Measurements from ENCODE around the gene PIP5K1C.

PIP5K1C gene

DNA sequence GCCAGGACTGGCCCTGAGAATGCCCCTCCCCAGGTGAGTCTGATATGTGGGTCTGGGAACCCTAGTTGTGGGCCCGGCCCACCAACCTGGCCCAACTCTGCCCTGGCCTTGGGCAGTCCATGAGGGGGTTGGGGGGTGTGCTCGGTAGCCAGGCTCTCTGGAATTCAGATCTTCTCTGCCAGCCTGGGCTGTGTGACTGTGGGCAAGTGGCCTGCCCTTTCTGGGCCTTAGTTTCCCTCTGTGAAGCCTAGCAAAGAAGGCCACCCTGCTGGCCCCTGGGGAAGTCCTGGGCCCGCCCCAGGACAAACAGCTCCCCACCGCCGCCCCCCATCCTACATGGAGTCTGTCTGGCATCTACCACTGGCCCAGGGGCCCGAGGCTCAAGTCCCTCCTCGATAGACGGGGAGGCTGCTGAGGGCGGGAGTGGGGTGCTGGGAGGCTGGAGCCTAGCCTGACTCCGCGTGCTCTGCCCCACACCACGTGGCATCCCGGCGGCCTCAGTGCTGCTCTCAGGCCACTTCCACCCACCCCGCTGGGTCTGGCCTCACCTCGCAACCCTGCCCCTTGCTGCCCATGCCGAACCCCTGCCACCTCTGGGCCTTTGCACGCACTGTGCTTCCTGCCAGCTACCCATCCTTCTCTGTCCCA is 85.3 kb downstream of the PIP5K1C start:
- no peak for DNase-seq (ENCODE audit: extremely low read depth in 1 of 2, low read depth in 1 of 2)

DNA sequence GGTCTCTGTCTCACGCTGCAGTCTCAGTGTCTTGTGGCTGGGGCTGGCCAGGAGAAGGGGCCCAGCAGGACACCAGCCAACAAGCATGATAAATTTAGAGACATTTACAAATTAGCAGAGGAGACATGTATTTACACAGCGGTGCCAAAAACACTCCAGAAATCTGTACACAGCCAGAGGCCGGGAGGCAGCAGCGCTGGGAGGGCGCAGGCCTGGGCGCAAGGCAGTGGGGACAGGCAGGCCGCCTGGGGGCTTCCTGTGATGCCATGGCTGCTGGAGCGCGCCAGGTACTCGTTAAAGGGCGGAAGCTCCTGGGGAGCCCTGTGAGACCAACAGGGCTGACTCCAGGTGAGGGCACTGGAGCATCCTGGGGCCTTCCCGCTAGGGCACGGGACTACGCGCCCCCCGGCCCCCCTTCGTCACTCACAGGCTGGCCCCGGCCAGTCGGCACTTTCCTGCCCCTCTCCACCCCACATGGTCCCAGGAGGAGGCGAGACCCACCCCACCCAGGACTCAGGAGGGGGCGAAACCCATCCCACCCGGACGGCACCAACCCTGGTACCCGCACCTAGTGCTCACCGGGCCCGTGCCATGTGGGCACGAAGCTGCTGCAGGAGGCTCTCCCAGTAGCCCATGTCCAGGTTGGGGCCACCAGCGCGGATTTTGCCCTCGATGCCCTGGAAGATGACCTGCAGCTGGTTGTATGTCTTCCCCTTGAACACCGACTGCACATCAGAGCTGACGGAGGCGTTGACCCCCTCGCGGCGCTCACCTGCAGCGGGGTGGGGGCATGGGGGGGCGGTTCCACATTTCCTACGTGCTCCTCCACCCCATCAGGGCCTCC is 86.2 kb downstream of the PIP5K1C start:
- no peak for DNase-seq (ENCODE audit: extremely low read depth in 1 of 2, low read depth in 1 of 2)

DNA sequence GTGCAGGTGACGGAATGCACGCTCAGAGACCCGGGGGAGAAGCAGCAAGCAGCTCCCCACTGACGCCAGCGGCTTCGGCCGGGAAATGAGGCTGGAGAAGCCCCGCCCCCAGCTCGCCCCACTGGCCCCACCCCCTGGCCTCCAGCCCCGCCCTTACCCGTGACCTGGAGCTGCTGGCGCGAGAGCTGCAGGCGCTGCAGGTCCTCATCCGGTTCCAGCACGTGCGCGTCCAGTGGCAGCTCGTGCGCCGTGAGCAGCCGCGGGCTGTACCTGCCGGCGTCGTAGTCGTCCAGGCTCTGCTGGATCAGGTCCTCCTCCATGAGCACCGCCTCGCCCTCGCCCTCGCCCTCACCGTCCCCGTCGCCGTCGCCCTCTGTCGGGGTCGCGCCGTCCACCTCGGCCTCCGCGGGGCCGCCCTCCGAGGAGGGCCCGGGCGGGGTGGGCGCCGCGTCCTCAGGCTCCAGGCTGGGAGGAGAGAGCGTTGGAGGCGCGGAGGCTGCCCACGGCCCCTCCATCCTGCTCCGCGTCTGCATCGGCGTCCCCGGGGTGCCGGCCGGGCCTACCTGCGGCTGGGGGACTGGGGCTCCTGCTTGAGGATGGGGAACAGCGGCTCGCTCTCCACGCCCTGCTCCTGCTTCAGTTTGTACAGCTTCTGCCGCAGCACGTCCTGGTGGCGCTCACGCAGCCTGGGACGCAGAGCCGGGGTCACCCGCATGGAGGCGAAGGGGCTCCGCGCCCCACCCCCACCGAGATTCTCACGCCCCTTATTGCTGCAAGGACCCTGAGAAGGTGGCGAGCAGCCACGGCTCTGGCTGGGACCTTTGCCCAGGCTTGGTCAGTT is 87.1 kb downstream of the PIP5K1C start:
- DNase-seq (ENCODE audit: extremely low read depth in 1 of 2, low read depth in 1 of 2): no peak

DNA sequence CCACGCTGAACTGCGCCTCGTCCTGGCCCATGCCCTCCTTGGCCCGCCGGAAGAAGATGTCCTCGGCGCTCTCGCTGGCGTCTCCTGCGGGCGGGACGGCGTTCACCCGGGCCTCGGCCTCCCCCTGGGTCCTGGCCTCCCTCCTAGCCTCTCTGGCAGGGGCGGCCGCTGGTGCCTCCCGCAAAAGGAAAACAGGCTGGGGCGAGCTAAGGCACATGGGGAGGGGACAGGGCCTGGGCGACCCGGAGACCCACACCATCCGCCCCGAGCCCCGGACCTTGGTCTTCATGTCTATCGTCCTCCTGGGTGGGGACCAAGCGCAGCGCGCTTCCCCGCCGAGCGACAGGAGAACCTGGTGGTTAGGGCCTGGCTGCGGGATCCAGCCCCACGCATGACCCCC is 87.9 kb downstream of the PIP5K1C start:
- no peak for DNase-seq (ENCODE audit: extremely low read depth in 1 of 2, low read depth in 1 of 2)

DNA sequence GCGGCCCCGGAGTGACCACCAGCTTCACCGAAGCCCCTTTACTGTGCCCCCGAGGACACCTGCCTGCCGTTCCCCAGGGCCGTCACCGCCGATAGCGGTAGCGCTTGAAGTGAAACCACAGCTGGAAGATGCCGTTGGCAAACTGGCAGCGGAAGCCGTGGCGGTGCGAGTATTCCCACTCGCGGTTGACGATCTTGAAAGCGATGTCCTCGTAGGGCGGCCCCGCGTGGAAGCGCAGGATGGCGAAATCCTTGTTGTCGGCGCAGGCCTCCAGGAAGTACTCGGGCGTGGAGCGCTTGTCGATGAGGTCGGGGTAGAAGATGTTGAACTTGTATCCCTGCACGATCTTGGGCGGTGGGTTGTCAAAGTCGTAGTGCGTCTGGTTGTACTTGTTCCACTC is 88.4 kb downstream of the PIP5K1C start:
- DNase-seq (ENCODE audit: extremely low read depth in 1 of 2, low read depth in 1 of 2): no peak

DNA sequence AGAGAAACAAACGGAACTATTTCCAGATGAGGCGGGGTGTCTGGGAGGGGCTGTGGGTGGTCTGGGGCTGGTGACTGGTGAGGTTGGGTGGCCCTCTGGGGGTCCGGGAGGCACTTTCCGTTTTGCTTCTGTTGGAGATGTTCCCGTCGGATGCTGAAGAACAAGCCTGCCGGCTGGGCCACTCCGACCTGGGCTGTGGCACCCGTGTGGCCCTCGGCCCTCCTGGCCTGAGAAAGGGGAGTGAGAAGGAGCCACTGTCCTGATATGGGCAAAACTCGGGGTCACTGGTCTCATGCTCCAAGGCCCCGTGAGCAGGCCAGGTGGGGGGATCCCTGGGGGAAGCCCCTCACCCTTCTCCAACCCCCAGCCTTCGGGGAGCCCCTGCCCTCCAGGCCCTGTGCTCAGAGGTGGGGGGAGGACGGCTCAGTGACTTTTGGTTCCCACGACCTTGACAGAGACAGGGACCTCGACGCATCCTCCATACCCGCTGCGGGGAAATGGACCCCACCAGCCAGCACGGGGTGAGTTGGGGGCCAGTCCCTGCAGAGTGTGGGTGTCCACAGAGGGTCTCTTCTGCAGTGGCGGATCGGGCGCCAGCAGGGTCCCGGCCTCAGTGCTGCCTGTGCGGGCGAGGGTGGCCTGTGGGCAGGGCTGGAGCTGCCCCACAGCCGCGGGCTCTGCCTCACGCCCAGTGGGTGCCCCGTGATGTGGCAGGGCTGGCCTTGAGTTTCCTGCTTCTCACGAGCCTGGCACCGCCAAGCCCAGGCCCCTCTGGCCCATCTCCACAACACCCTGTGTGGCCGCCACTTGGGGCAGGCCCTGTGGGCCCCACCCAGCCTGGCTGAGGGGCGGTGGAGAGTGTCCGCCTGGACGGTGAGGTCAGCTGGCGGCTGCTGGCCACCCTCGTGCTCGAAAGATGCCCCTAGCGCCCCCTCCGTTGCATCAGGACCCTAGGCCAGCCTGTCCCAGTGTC is 89.2 kb downstream of the PIP5K1C start:
- DNase-seq (ENCODE audit: extremely low read depth in 1 of 2, low read depth in 1 of 2): no peak

DNA sequence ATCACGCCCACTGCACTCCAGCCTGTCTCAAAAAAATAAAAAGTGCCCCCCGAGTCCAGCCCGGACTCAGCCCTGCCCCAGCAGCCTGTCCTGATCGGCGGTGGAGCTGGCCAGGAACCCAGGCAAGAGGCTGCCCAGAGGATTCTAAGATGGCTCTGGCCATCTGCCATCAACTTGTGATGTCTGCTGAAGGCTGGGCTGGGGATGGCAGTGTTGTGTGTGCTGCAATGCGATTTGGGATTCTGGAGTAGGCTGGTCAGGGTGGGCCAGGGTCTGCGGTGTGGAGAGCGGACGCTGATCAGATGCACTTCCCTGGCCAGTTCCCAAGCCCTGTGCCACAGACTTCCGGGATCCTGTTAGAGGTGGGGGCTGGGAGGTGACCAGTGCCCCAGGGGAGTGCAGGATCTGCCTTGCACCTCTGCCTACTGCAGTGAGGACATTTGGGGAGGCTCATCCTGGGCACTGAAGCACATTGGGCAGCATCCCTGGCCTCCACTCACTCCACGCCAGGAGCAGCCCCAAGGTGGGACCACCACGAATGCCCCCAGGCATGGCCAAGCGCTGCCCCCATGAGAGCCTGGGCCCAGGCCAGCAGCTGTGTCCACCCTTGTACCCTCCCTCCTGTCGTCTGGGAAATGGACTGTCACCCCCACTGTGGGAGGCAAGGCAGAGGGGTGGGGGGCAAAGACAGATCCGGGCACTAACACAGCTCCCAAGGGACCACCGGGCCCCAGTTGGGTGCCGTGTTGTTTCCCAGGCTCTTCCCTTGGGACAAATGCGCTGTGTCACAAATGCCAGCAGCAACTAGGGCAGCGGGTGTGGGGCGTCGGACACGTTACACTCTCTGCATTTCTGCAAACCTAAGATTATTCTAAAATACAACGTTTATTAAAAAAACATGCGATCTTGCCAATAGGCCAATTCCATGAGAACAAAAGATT is 90.2 kb downstream of the PIP5K1C start:
- DNase-seq (ENCODE audit: extremely low read depth in 1 of 2, low read depth in 1 of 2): no peak

DNA sequence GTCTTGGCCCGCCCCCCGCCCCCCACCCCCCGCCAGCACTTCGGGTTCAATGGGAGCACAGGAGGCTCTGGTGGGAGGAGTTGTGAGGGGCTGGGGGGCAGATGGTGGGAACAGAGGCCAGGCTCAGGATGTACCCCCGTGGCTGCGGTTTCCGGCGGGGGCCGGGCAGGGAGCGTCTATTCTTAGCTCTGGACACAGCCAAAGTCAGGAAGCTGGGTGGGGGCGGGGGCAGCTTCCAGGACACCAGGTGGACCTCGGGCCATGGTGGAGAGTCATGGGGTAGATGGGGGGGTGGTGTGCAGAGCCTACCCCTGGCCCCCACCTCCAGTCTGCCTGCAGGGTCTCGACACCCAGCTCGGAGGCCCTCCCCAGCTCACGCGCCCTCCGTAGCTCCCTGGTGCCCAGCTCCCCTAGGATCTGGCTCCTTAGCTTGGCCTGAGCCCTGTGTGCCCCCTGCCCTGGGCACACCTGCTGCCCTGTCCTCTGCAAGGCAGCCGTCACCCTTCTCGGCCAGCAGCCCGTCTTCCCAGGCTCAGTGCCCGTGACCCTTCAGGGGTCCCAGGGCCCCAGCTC is 91.4 kb downstream of the PIP5K1C start:
- no peak for DNase-seq (ENCODE audit: extremely low read depth in 1 of 2, low read depth in 1 of 2)

DNA sequence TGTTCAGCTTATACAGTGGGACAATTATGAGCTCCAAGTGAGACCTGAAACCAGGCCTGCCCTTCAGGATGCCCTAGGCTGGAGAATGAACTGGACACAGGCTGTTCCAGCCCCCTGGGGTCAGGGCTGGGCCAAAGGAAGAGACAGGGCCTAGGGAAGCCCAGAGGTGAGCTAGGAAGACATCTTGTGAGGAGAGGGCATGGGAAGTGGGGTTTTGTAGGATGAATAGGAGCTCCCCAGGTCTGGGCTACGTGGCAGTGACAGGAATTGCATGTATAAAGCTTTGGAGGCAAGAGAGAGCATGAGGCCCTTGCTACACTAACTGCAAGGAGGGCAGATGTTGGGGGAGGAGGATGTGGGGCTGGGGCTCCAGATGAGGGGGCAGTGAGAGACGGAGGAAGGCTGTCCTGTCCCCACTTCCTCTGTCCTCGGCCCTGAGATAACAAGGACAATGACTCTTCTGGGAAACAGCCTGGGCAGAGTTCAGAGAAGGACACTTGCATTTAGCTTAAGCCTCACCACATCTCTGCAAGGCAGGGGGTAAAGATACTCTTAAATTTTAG is 92.1 kb downstream of the PIP5K1C start:
- no peak for DNase-seq (ENCODE audit: extremely low read depth in 1 of 2, low read depth in 1 of 2)

DNA sequence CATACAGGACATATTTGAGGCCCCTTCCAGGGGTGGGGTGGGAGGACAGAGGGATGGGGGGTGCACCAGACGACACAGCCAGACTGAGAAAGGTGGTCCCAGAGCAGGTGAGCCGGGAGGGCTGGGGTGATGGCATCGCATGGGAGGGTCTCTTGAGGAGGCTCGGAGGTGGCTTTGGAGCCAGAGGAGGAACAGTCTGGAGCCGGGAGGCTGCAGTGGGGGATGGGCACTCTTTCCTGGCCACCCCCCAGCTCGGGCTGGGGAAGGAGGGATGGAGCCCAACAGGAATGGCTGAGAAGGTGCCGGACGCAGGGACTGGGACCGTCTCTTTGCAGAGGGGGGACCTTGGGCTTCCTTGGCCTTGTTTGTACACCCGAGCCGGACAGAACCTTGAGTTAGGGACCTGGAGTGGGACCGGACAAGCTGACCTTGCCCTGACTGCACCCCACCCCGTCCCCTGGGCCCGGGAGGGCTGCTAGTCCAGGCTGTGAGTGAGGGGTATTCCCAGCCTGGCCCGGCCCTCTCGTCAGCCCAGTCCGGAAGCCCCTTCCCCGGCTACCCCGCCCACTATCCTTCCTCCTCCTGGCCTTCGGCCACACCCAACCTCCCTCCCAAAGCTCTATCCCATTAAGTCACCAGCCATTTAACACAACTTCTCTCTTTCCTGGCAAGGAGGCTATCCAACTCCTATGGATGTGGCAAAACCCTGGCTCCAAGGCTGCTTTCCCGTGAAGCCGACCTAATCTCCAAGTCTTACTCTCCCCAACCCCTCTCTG is 92.8 kb downstream of the PIP5K1C start:
- no peak for DNase-seq (ENCODE audit: extremely low read depth in 1 of 2, low read depth in 1 of 2)

DNA sequence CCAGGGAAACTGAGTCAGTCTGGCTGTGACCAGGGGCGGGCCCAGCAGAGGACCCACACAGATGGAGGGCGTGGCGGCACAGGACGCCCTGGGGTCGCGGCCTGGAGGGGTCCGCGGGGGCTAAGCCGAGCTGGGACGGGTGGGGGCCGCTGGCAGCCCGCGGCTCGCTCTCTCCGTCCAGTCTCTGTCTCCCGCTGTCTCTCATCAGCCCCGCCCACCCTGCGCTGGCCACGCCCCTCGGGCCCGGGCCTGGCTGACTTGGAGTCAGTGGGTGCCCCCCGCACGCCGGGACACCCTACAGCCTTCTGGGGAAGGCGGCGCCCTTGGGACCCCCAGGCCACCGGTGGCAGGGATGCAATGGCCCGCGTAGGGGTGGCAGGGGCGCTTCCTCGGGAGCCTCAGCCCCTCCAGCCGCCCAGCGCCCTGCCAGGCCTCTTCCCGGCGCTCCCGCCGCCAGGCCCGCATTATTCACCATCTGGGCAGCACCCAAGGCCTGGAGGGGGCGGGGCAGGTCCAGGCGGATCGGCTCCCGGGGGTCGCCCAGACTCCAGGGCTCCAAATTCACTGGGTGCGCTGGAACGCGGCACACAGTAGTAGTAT is 93.5 kb downstream of the PIP5K1C start, which contains the start of gene TBXA2R:
TSS of gene TBXA2R (minus strand) at position 186 of the 600 bp plus-strand sequence. CDS start 6,241 bp downstream, outside the sequence.
- peak in 1 of 2 donors; percentile 31 for DNase-seq (ENCODE audit: extremely low read depth in 1 of 2, low read depth in 1 of 2)

DNA sequence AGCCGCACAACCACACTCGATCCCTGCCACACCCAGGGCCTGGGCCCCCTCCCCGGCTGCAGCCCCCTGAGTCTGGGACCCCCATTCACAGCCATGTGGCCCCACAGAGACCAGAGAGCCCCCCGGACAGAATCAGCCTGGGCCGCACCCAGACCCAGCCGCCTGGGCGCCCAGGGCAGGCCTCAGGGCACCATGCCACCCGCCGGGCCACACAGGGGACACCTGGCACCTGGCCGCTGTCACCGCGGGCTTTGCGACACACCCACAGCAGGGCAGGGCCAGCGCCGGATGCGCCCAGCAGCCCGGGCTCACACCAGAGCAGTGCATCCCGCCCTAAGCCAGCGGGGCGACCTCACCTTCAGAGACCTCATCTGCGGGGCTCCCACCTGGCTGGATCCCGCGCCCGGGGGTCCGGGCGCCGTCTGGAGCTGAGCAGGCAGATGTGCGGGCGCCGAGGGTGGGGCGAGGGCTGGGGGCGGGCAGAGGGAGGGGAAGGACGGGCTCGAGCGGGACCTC is 94.0 kb downstream of the PIP5K1C start:
- DNase-seq (ENCODE audit: extremely low read depth in 1 of 2, low read depth in 1 of 2): peak in 1 of 2 donors; percentile 16

DNA sequence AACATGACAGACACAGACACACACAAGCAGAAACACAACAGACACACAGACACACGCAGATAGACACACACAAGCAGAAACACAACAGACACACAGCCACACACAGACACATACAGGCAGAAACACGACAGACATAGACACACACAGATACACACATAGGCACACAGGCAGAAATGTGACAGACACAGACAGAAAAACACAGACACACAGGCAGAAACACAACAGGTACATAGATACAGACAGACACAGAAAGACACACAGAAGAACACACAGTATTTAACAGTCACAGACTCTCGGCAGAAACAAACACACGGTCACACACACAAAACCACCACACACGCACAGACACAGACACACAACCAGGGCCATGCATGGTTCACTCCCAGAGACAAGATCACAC is 94.5 kb downstream of the PIP5K1C start:
- DNase-seq (ENCODE audit: extremely low read depth in 1 of 2, low read depth in 1 of 2): no peak

DNA sequence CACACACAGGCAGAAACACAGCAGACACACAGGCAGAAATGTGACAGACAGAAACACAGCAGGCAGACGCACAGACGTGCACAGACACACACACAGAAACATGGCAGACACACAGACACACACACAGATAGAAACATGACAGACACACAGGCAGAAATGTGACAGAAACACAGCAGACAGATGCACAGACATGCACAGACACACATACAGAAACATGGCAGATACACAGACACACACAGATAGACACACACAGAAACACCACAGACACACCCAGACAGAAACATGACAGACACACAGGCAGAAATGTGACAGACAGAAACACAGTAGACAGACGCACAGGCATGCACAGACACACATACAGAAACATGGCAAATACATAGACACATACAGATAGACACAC is 94.9 kb downstream of the PIP5K1C start:
- no peak for DNase-seq (ENCODE audit: extremely low read depth in 1 of 2, low read depth in 1 of 2)

DNA sequence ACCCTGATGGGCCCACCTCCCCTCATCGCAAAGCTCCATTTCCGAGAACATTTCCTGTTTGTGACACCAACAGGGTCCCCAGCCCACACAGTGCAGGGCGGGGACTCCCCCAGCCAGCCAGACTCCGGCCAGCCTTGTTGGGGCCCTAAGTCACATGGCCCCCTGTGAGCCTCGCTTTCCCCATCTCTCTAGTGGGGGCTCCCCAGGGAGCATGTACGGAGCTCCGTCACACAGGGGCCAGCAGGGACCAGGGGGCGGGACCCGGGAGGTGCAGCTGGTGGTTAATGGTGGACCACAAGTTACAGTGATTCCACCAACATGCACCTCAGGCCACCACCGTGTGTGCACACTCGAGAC is 95.3 kb downstream of the PIP5K1C start:
- DNase-seq (ENCODE audit: extremely low read depth in 1 of 2, low read depth in 1 of 2): no peak

DNA sequence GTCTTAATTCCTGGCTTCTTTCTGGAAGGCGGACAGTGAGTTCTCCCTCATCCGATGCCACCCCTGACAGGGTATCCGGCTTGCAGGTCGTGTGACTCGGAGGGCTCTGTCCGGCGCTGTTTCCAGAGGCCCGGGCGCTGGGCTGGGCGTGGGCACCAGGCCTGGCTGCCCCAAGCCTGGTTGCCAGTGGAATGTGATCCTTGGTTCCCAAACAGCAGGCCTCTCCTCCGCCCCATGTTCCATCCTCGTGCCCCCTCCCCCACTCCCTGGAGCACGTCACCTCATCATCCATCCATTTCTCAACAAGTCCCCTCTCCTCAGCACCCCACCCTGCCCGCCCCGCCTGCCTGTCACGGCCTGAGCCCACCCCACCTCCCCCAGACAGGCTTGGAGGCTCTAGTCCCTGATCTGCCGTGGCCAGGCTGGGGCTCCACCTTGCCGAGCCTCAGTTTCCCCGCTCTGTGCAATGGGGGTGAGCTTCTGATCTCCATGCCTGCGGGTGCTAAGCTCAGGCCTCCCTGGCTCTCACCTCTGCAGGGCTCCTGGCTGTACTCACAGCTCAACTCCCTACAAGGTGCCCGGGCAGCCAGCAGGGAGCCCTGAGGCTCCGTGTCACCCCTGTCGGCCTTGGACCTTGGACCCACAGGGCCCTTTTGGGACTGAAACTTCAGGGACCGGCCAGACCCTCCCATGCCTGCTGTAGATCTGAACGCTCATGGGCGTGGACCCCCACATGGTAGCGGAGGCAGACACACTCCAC is 95.9 kb downstream of the PIP5K1C start:
- no peak for DNase-seq (ENCODE audit: extremely low read depth in 1 of 2, low read depth in 1 of 2)

Data from activated CD8-positive, alpha-beta memory T cell treated with anti-CD3 and anti-CD28 coated beads for 1 hour (primary cell).